HG02981 (cell line): ENCODE data around the gene VSTM2B.

Source experiments
- ATAC-seq: cut with Tn5 transposase; IDR thresholded peaks from one replicate; pipeline ENCODE4 v1.9.1; 2021; ENCODE audit warnings: mild to moderate bottlenecking, moderate library complexity; ENCODE audit not compliant: unreplicated experiment

Gene VSTM2B

DNA sequence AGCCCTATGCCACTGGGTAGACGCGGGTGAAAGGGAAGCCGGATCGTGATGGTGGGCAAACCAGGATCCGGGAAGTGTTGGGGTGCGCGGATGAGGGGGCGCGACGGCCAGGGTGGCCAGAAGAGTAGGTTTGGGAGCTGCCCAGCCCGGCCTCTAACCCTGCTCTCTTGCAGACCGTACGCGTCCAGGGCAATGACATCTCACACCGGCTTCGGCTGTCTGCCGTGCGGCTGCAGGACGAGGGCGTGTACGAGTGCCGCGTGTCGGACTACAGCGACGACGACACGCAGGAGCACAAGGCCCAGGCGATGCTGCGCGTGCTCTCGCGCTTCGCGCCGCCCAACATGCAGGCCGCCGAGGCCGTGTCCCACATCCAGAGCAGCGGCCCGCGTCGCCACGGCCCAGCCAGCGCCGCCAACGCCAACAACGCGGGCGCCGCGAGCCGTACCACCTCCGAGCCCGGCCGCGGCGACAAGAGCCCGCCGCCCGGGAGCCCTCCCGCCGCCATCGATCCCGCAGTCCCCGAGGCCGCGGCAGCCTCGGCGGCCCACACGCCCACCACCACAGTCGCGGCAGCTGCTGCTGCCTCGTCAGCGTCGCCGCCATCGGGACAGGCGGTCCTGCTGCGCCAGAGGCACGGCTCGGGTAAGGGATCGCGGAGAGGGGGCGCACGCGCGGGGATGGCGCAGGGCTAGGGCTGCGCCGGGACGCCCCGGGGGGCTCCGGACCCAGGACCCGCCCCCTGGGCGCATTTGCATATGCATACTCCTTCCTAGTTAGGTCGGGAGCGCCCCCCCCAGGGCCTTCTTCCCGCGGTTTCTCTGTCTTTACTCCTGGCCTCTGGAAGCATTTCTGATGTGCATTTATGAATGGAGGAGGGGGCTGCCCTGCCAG lies 4.1 kb downstream of the VSTM2B start:
- no peak for ATAC-seq

DNA sequence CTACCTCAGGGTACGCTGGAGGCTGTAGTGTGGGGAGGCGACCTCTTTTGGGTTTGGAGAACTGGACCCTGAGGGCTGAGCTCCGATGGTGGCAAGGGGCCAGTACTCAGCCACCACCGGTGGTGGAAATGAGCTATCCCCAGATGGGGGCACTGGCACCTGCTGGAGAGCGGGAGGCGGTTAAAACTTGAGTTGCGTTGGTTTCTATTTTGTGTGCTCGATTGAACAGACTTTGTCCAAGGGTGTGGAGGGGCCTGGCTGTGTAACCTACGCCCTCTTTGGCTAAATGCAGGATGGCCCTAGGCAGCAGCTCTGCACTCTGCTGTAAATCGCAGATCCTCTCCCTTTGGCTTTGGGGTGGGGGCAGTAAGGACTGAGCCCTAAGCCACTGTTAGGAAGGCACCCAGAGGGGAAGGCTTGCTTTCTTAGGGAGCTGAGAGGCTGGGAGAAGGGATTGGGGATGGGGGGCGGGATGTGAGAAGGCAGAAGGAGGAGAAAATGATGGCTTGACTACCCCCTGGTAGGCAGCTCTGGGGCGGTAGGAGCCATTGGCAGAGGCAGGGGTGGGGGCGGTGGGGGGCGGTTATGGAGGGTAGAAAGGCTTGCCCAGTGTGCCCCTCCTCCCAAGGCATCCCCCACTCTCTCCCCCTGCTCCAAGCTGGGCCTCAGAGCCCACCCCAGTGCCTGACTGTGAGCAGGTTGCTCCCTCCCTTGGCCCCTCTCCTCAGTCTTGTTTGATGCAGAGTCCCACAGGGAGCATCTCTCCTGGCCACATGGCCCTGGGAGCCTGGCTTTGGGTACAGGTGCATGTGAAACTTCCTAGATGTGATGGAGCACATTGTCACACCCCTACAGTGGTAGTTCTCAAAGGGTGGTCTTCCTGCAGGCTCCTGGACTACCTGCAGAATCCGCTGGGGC lies 5.0 kb downstream of the VSTM2B start:
- no peak for ATAC-seq

DNA sequence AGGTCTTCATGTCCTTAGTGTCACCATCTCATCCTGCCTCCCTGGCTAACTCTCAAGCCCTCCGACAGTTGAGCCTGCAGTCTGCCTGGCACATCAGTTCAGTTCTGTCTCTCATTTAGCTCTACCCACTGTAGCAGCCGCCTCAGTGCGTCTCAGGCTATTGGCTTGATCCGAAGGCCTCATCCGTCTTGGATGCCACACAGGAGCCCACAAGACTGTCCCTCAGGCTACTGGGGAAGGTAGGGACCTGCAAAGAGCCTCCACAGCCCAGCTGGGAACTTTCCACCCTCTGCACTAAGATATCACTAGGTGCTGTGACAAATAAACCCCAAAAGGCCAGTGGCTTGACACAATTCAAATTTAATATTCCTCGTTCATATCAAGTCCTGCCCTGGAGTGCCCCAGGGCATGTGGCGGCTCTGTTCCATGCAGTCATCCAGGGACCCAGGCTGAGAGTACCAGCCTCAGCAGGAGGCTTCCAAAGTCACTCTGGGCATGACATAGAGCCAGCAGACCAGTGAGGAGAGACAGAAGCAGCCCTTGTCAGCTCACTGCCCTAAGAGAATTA lies 5.7 kb downstream of the VSTM2B start:
- no peak for ATAC-seq

DNA sequence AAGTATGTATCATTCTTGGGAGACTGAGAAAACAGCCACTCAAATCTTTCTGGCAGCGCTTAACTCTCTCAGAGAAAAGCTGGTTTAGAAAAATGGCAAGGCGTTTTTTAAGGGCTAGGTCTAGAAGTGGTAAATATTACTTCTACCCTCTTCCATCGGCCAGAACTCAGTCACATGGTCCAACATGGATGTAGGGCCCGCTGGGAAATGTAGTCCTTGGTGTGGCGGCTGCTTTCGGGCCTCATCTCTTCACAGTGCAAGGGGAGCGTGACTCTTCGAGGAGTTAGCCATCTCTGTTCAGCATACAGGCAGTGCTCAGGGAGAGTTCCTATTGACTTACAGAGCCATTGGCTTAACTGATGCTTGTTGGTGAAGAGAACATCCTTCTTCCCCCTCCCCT lies 6.3 kb downstream of the VSTM2B start:
- no peak for ATAC-seq

DNA sequence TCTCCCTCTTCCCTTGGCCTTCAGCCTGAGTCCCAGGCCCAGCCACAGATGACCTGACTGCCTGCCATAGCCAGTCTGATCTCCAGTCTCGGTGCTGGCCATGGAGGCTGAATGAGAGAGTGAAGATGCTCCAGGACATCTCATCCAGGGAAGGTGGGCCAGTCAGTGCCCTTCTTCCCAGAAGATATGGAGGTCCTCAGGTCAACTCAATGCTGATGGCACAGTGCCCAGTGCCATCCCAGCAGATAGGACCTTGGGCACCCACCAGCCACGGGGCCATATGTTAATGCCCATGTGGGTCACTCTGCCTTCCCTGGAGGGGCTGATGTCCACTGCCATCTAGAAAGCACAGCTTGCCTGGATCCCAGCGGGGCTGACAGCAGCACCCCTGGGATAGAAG lies 7.2 kb downstream of the VSTM2B start:
- no peak for ATAC-seq

DNA sequence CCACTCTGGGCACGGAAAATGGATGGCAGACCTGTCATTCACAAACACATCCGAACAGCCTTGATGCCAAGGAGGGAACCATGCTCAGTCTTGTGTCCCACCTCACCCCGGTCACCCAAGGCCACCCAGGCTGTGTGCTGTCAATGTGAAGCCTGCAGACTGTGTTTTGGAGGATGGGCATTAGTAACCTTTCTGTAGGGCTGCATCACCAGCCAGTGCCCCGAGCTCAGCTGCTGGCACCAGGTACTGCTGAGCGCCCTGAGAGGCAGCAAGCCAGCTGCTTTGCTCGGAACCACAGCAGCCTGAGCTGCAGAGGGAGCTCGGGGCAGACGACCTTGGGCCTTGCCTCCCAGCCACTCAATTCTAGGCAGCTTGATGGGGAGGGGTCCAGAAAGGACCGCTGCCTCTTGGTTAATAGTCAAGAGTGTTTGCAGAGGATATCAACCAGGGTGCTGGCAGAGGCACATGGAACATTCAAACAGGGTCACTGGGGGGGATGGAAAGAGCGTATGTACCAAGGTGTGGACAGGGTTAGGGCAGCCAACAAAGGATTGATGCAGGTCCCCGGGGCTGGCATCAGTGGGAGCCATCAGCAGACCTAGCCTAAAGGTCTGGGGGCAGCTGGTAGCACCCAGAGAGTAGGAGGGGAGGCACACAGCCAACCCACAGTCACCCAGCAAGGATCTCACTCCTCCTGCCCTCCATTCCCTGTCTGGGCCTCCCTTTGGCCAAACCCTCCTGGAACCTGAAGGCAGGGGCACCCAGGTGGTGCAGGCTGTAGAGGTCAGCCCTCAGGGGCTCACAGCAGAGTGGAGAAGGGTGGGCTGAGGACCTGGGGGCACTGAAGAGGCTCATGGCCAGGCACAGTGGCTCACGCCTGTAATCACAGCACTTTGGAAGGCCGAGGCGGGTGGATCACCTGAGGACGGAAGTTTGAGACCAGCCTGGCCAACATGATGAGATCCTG lies 8.1 kb downstream of the VSTM2B start:
- no peak for ATAC-seq

DNA sequence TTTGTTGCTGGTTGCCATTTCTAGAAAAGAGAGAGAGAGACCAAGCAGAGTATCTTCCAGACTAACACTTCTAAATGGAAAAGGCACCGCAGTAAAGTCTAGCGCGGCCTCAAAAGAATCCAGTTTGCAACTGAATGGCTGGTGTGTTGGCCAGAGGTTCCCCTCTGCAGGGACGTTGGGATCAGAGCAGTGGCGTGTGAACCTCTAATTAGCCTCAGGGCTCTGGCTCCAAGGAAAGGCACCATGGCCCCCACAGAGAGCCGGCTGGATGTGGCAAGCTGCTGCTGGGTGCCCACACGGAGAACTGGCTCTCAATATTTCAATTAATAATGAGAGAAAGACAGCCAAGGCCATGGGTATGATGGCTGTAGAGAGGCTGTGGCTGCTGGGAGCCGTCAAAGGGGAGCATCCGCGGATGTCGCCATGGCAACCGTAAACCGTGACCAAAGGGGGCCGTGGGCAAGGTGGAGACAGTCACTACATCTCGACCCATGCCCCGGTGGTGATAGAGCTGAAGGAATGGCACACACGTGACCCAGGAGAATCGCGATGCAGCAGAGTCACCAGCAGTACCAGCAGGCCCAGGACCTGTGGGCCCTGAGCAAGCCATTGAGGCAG lies 9.5 kb downstream of the VSTM2B start:
- no peak for ATAC-seq

DNA sequence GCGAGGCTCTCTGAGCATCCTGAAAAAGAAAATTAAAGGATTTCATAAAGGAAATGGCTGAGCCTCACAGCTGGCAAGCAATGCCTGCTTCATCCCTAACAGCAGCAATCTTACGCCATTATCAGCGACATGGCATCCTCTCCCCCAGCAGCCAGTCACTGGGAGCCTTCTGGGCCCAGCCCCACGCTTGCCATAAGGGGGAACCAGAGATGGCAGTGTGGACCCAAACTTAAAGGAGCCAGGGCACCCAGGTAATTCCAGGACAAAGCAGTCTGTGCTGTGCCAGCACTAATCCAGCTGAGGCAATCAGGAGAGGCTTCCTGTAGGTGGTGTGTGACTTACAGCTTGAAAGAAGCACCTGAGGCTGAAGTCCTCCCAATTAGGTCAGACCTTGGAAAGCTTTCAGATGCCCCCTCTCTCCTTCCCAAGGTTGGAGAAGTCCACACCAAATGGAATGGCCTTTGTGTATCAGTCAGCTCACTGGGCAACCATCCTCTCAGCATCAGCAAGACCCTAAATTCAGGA lies 10.3 kb downstream of the VSTM2B start:
- ATAC-seq = no peak

DNA sequence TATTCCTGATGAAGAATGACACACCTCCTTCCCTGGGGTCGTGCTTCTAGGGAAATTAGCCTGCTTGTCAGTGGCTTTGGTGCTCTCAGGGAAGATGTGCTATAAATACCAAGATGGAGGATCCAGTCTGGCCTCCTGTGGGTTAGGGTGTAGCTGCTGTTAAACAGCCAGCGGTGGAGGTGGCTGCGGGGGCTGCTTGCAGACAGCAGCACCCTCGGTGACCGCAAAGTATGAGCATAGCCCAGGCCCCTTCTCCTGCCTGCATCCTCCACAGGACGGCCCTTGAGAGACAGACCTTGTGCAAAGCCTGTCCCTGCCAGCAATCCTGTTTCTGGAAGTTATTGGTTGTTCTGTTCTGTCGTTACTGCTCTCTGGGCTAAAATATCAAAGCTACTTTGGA lies 11.4 kb downstream of the VSTM2B start:
- no peak for ATAC-seq

DNA sequence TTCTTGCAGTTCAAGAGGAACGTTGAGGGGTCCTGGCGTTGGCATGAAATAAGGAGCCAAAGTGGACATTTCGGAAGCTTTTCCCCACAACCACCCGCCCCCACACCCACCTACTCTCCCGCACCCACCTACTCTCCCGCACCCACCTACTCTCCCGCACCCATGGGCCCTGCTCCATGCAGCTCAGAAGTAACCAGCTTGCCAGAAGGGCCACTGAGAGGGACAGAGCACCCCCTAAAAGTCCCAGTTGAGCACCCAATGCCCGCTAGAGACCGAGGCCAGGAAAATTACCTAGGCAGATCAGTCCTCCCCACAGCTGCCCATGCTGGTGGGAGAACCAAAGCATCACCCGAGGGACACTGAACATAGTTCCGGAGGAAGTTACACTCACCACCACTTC lies 11.8 kb downstream of the VSTM2B start:
- no peak for ATAC-seq

DNA sequence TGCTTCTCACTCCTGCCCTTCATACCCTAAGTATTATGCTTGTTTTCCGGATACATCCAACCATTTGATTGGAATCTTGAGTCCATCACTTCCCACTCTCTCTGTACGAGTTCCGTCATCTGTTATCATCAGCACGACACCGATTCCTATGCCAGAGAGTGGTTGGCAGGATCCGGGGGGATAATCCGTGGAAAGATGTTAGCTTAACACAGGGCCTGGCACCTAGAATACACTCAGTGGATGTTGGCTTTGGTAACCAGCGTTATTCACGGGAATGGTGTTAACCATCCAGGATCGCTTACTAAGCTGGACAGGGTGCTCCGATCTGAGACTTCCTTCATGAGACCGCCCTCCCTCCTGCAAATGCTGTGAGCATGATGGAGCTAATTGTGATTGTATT lies 12.4 kb downstream of the VSTM2B start:
- ATAC-seq = no peak

DNA sequence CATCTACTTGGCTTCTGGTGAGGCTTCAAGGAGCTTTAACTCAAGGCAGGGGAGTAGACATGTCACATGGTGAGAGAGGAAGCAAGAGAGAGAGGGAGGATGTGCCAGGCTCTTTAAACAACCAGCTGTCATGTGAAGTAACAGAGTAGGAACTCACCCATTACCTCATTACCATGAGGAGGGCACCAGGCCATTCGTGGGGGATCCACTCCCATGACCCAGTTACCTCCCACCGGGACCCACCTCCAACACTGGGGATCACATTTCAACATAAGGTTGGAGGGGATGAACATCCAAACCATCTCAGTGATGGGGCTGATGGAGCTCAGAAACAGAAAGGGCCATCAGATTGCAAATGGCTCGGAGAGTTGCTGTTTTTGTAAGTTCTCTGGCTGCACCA lies 12.9 kb downstream of the VSTM2B start:
- ATAC-seq = no peak

DNA sequence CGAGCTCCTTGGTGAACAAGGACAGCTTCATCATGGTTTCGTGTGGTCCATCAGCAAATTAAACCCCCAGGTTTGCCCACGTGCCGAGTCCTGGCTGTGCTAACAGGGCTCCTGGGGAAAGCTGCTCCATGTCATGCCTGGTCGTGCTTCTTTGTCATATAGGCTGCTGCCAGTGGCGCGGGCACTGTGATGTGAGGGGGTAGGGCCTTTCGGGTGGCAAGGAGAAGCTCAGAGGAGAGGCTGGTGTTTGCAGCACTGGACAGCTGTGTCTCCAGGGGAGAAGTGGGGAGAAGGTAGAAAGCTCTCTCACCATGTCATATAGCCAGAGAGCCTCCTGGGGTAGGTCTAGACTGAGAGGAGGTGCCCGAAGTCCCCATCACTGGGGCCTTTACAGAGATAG lies 13.3 kb downstream of the VSTM2B start:
- ATAC-seq = no peak

DNA sequence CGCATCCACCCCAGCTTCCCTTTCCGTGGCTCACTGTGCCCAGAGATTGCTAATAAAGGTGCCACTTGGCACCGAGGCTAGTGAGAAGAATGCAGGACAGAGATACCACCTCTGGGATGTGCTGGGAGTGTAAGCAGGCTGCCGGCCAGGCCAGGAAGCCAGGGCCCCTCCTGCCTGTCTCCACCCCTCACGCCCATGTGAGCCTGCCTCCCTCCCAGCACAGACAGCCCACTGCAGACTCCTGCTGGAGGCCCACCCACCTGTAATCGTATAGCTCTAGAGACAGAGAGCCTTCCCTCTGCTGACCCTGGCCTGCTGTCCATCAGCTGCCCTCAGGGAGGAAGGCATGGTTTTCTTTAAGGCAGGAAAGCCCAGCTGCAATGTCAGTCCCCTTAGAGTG lies 13.9 kb downstream of the VSTM2B start:
- no peak for ATAC-seq

DNA sequence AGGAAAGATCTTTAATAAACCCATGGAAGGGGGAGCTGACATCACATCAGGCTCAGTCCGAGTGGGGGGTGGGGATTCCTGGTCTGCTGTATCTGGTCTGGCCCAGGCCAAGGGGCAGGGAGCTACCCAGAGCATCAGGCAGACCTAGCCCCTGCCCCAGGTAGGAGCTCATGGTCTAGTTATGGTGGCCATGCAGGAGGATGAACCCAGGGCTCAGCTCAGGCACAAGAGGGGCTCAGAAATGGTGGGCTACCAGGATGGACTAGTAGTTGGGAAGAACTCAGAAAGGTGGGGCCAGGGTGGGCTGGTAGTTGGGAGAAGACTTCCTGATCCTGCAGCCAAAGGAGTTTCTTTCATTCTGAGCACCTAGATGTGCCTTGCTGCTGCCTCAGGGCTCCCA lies 14.3 kb downstream of the VSTM2B start:
- ATAC-seq = no peak

DNA sequence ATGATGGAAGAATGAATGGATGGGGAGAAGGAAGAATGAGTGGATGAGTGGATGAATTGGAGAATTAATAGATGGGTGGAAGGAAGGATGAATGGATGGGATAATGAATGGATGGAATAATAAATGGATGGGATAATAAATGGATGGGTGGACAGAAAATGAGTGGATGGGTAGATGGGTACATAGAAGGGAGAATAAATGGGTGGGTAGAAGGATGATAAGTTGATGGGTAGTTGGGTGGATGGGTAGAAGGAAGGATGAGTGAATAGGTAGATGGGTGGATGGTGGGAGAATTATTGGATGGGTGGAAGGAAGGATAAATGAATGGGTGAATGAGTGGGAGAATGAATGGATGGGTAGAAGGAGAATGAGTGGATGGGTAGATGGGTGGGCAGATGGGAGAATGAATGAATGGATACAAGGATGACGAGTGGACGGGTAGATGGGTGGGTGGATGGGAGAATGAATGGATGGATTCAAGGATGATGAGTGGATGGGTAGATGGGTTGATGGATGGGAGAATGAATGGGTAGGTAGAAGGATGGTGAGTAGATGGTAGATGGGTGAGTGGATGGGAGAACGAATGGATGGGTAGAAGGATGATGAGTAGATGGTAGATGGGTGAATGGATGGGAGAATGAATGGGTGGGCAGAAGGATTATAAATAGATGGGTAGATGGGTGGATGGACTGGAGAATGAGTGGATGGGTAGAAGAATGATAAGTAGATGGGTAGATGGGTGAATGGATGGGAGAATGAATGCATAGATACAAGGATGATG lies 15.9 kb downstream of the VSTM2B start:
- no peak for ATAC-seq

DNA sequence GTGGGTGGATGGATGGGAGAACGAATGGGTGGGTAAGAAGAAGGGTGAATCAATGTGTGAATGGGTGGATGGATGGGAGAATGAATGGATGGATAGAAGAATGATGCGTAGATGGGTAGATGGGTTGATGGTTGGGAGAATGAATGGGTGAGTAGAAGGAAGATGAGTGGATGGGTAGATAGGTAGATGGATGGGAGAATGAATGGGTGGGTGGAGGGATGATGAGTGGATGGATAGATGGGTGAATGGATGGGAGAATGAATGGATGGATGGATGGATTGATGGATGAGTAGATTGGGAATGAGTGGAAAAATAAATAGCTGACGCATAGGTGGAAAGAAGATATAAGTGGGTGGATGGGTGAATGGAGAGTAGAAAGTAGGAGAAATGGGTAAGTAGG lies 16.5 kb downstream of the VSTM2B start:
- ATAC-seq = no peak

DNA sequence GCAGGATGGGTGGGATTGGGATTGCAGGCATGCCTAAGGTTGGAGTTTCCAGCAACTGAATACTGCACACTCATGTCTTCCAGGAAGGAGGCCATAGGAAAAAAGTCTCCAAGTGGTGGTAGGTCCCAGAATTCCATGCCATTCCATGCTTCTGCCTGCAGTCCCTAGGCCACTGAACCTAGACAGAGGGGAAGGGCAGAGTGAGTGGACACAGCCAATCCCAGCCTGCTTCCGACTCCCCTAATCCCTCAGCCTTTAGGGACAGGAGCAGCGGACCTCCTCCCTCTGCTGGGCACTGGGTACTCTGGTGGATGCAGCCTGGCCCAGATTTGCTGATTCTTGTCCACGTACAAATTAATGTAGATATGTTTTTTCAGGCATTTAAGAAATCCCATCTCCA lies 17.0 kb downstream of the VSTM2B start:
- no peak for ATAC-seq

DNA sequence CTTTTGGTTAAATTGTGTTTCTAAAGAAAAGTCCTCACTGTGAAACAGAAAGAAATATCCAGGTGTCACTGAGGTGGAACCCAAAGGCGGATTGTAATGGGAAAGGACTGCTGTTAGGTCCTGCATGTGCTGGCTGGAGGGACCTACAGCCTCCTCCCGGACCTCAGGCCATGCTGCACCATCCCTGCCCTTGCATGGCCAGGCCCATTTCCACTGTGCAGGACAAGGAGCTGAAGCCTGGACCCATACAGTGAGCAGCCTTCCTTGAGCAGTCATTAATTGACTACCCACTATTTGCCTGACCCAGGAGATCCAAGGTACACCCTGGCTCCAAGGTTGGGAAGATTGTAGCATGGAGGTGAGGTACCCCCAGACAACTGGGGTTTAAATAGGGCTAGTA lies 17.6 kb downstream of the VSTM2B start:
- no peak for ATAC-seq
